Endometrial microvascular endothelial cells (primary cell): ENCODE data around the gene DGCR2. TPM values are rescaled to one million over a fixed set of nuclear protein-coding genes. Genes with fewer than 3 reads are reported as not detected.

Experiments used
- in situ Hi-C: cut with HindIII; loops from 2 replicates; pipeline ENCODE4 v1.10.0; 2017; ENCODE audit warnings: low sequenced_read_pairs, low pct_unique_long_range_greater_than_20kb; ENCODE audit errors: inconsistent ontology term
- total RNA-seq: library from RNA; depleted of rRNA; stranded (reverse); fragments of >200 nt; gene quantifications from one replicate; pipeline ENCODE4 v1.2.3, GENCODE V29; 2015; ENCODE audit errors: inconsistent ontology term

The DGCR2 gene
- total RNA-seq, 1 donor from 2014 or later, result 40.7 TPM

GRCh38 chr22:19130959-19131684 lies 8.9 kb upstream of the DGCR2 start, which contains the start of gene TSSK2:
Gene TSSK2 (plus strand): TSS chr22:19131308. CDS start chr22:19131400, 92 bp downstream.
- in situ Hi-C loops, result no loop called here

GRCh38 chr22:19129871-19130270 lies 7.7 kb upstream of the DGCR2 start:
- in situ Hi-C loops, result no loop called here

- in situ Hi-C loops, result no loop called here
Measured at GRCh38 chr22:19128946-19129727, 6.9 kb upstream of the DGCR2 start.

- in situ Hi-C loops, result no loop called here
Measured at GRCh38 chr22:19128009-19128401, 5.8 kb upstream of the DGCR2 start.

GRCh38 chr22:19127329-19128008 lies 5.3 kb upstream of the DGCR2 start:
- in situ Hi-C loops, result no loop called here

GRCh38 chr22:19126309-19127273 lies 4.4 kb upstream of the DGCR2 start:
- in situ Hi-C loops, result no loop called here

- in situ Hi-C loops, result no loop called here
Measured at GRCh38 chr22:19125474-19126308, 3.5 kb upstream of the DGCR2 start.

- in situ Hi-C loops, result no loop called here
Measured at GRCh38 chr22:19125011-19125410, 2.8 kb upstream of the DGCR2 start.

GRCh38 chr22:19124377-19124776 lies 2.2 kb upstream of the DGCR2 start:
- in situ Hi-C loops, result no loop called here

GRCh38 chr22:19123936-19124335 lies 1.7 kb upstream of the DGCR2 start:
- in situ Hi-C loops, result no loop called here

GRCh38 chr22:19122752-19123492 lies 710 bp upstream of the DGCR2 start:
- in situ Hi-C loops, result no loop called here

GRCh38 chr22:19121631-19122142 lies 525 bp downstream of the DGCR2 start:
- in situ Hi-C loops, result no loop called here

GRCh38 chr22:19120829-19121630 lies 1.2 kb downstream of the DGCR2 start:
- in situ Hi-C loops, result no loop called here

GRCh38 chr22:19119949-19120348 lies 2.3 kb downstream of the DGCR2 start:
- in situ Hi-C loops, result no loop called here

- in situ Hi-C loops, result no loop called here
Measured at GRCh38 chr22:19118329-19118880, 3.8 kb downstream of the DGCR2 start.

- in situ Hi-C loops, result no loop called here
Measured at GRCh38 chr22:19117111-19117512, 5.1 kb downstream of the DGCR2 start.
